Stimulated activated CD4-positive, alpha-beta T cell treated with anti-CD3 and anti-CD28 coated beads, Interleukin-4, amount 100 ng/mL, for 1 hour (primary cell): ENCODE measurements around the gene SUPT7L.
"Not testable (repeated sequence)": the region's sequence is repeated elsewhere in the genome, so short reads cannot be mapped to it uniquely, and the experiment has no call there.

Source experiments
- DNase-seq: peaks from one replicate; pipeline ENCODE4 v3.0.0-alpha.2; 2020

Gene SUPT7L

GRCh38 chr2:27685006-27685405, 21.6 kb upstream of the SUPT7L start:
- not testable (repeated sequence) for DNase-seq

- peak; percentile 77 for DNase-seq
These were observed 20.1 kb upstream of the SUPT7L start for GRCh38 chr2:27683390-27684071.

GRCh38 chr2:27682334-27682771, 18.9 kb upstream of the SUPT7L start:
- not testable (repeated sequence) for DNase-seq

- no peak for DNase-seq
These were observed 18.4 kb upstream of the SUPT7L start for GRCh38 chr2:27681841-27682240.

GRCh38 chr2:27680571-27680970, 17.2 kb upstream of the SUPT7L start:
- DNase-seq = no peak

GRCh38 chr2:27672723-27673486, 9.5 kb upstream of the SUPT7L start:
- no peak for DNase-seq

- no peak for DNase-seq
These were observed 7.8 kb upstream of the SUPT7L start for GRCh38 chr2:27671235-27671634.

GRCh38 chr2:27667446-27667845, 4.0 kb upstream of the SUPT7L start:
- DNase-seq = no peak

GRCh38 chr2:27664622-27665363, 1.4 kb upstream of the SUPT7L start:
- no peak for DNase-seq

- DNase-seq = no peak
These were observed 750 bp upstream of the SUPT7L start for GRCh38 chr2:27664154-27664574.

- no peak for DNase-seq
These were observed 2.0 kb downstream of the SUPT7L start for GRCh38 chr2:27661371-27661770.

GRCh38 chr2:27655155-27655951, 8.1 kb downstream of the SUPT7L start:
- no peak for DNase-seq

- DNase-seq = no peak
These were observed 10.0 kb downstream of the SUPT7L start for GRCh38 chr2:27653397-27653796.

- DNase-seq = no peak
These were observed 10.6 kb downstream of the SUPT7L start for GRCh38 chr2:27652790-27653189.

- no peak for DNase-seq
These were observed 11.1 kb downstream of the SUPT7L start for GRCh38 chr2:27652341-27652740.

- DNase-seq = no peak
These were observed 12.4 kb downstream of the SUPT7L start for GRCh38 chr2:27651056-27651455.

GRCh38 chr2:27647737-27648136, 15.7 kb downstream of the SUPT7L start:
- no peak for DNase-seq

- DNase-seq = no peak
These were observed 16.1 kb downstream of the SUPT7L start for GRCh38 chr2:27647289-27647688.

- no peak for DNase-seq
These were observed 18.2 kb downstream of the SUPT7L start for GRCh38 chr2:27645197-27645596.

GRCh38 chr2:27640722-27641245, 22.6 kb downstream of the SUPT7L start:
- no peak for DNase-seq

GRCh38 chr2:27638709-27639108, 24.7 kb downstream of the SUPT7L start:
- no peak for DNase-seq

- no peak for DNase-seq
These were observed 25.3 kb downstream of the SUPT7L start for GRCh38 chr2:27638037-27638637.
